Measurements from ENCODE around the gene NKX2-3. TPM values are rescaled to one million over a fixed set of nuclear protein-coding genes. Genes with fewer than 3 reads are reported as not detected.

Gene NKX2-3
- total RNA-seq (0.05 TPM), polyA plus RNA-seq (0.09 TPM)
- long read RNA-seq, donor 1 = 0 reads
- long read RNA-seq, donor 2 = 0 reads
- long read RNA-seq, donor 3 = 0 reads
- long read RNA-seq, donor 4 = 0 reads
- long read RNA-seq, donor 5 = 0 reads
- long read RNA-seq, donor 6 = 0 reads
- long read RNA-seq, donor 7 = 0 reads
- long read RNA-seq, donor 8 = 0 reads
- long read RNA-seq, donor 9 = 0 reads
- long read RNA-seq, donor 10 = 0 reads

- peaks cover 2 to 10% of the 10 kb centered on the region in 2 donors for H3K9me3 ChIP-seq (ENCODE audit: control insufficient read depth in 2 of 2, insufficient read depth in 1 of 2, low read length in 1 of 2)
- H3K4me3 ChIP-seq (ENCODE audit: low read length in 2 of 2) = peak within 1 kb of the TSS in 1 of 2 donors; percentile 42
- no peak within 1 kb of the TSS for H3K27ac ChIP-seq (ENCODE audit: low read depth in 1 of 2, low read length in 1 of 2)
- no peaks in the 10 kb centered on the region for H3K36me3 ChIP-seq (ENCODE audit: control insufficient read depth in 2 of 2, insufficient read depth in 2 of 2, low read length in 1 of 2)
- peaks cover 89 to 98% of the 10 kb centered on the region in 2 donors for H3K27me3 ChIP-seq (ENCODE audit: control insufficient read depth in 2 of 2, insufficient read depth in 1 of 2, low read length in 1 of 2)
- DNase-seq (ENCODE audit: low read depth in 6 of 9, low spot score in 9 of 9) = peak in 7 of 9 donors; percentile 11 to 69 (median 42)
- peaks cover 0 to 11% of the 10 kb centered on the region in 2 donors for H3K4me1 ChIP-seq (ENCODE audit: control insufficient read depth in 2 of 2, insufficient read depth in 2 of 2, low read length in 2 of 2)
- 2% methylated on average over 51 of the region's 51 CpGs for WGBS
These were observed at the start of gene NKX2-3 for GRCh38 chr10:99532687-99533495. Gene NKX2-3 (plus strand): TSS chr10:99532942. CDS start chr10:99533132, 190 bp downstream.

GRCh38 chr10:99484626-99485581 lies 47.8 kb upstream of the NKX2-3 start:
- H3K27ac ChIP-seq (ENCODE audit: low read depth in 1 of 2, low read length in 1 of 2) = no peak overlapping the region
- WGBS = 83% methylated on average over 27 of the region's 27 CpGs
- DNase-seq (ENCODE audit: low read depth in 6 of 9, low spot score in 9 of 9) = no peak
- H3K4me3 ChIP-seq (ENCODE audit: low read length in 2 of 2) = no peak overlapping the region
- H3K27me3 ChIP-seq (ENCODE audit: control insufficient read depth in 2 of 2, insufficient read depth in 1 of 2, low read length in 1 of 2) = peaks cover 0 to 12% of the 10 kb centered on the region in 2 donors
- H3K36me3 ChIP-seq (ENCODE audit: control insufficient read depth in 2 of 2, insufficient read depth in 2 of 2, low read length in 1 of 2) = no peaks in the 10 kb centered on the region
- H3K9me3 ChIP-seq (ENCODE audit: control insufficient read depth in 2 of 2, insufficient read depth in 1 of 2, low read length in 1 of 2) = no peaks in the 10 kb centered on the region
- no peaks in the 10 kb centered on the region for H3K4me1 ChIP-seq (ENCODE audit: control insufficient read depth in 2 of 2, insufficient read depth in 2 of 2, low read length in 2 of 2)

- WGBS = 83% methylated on average over 5 of the region's 5 CpGs
- H3K4me3 ChIP-seq (ENCODE audit: low read length in 2 of 2) = no peak overlapping the region
- no peaks in the 10 kb centered on the region for H3K9me3 ChIP-seq (ENCODE audit: control insufficient read depth in 2 of 2, insufficient read depth in 1 of 2, low read length in 1 of 2)
- no peak overlapping the region for H3K27ac ChIP-seq (ENCODE audit: low read depth in 1 of 2, low read length in 1 of 2)
- H3K4me1 ChIP-seq (ENCODE audit: control insufficient read depth in 2 of 2, insufficient read depth in 2 of 2, low read length in 2 of 2) = no peaks in the 10 kb centered on the region
- no peaks in the 10 kb centered on the region for H3K36me3 ChIP-seq (ENCODE audit: control insufficient read depth in 2 of 2, insufficient read depth in 2 of 2, low read length in 1 of 2)
- no peak for DNase-seq (ENCODE audit: low read depth in 6 of 9, low spot score in 9 of 9)
- peaks cover 0 to 12% of the 10 kb centered on the region in 2 donors for H3K27me3 ChIP-seq (ENCODE audit: control insufficient read depth in 2 of 2, insufficient read depth in 1 of 2, low read length in 1 of 2)
These were observed 45.5 kb upstream of the NKX2-3 start for GRCh38 chr10:99487125-99487807.

DNA sequence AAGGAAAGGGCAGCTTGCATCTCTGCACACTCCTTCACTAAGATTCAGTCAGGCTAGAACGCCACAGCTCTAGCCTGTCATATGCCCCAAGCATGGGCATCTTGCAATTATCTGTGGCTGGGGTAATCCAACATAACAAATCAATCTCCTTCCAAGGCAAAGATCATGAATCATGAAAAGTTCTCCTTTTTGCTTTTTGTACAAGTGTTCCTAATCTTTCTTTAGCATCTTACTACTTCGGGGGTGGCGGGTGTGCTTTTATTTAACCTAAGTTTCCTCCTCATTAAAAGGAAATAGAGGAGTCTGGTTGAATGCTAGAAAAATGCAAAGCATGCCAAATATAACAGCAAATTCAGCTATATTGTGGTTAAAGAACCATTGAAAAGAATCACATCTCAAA lies 43.5 kb upstream of the NKX2-3 start:
- no peak for DNase-seq (ENCODE audit: low read depth in 6 of 9, low spot score in 9 of 9)
- H3K27me3 ChIP-seq (ENCODE audit: control insufficient read depth in 2 of 2, insufficient read depth in 1 of 2, low read length in 1 of 2) = peaks cover 0 to 12% of the 10 kb centered on the region in 2 donors
- no peaks in the 10 kb centered on the region for H3K4me1 ChIP-seq (ENCODE audit: control insufficient read depth in 2 of 2, insufficient read depth in 2 of 2, low read length in 2 of 2)
- no peak overlapping the region for H3K4me3 ChIP-seq (ENCODE audit: low read length in 2 of 2)
- H3K36me3 ChIP-seq (ENCODE audit: control insufficient read depth in 2 of 2, insufficient read depth in 2 of 2, low read length in 1 of 2) = no peaks in the 10 kb centered on the region
- no peak overlapping the region for H3K27ac ChIP-seq (ENCODE audit: low read depth in 1 of 2, low read length in 1 of 2)
- no peaks in the 10 kb centered on the region for H3K9me3 ChIP-seq (ENCODE audit: control insufficient read depth in 2 of 2, insufficient read depth in 1 of 2, low read length in 1 of 2)
- WGBS = 30% methylated on average over 3 of the region's 3 CpGs

DNA sequence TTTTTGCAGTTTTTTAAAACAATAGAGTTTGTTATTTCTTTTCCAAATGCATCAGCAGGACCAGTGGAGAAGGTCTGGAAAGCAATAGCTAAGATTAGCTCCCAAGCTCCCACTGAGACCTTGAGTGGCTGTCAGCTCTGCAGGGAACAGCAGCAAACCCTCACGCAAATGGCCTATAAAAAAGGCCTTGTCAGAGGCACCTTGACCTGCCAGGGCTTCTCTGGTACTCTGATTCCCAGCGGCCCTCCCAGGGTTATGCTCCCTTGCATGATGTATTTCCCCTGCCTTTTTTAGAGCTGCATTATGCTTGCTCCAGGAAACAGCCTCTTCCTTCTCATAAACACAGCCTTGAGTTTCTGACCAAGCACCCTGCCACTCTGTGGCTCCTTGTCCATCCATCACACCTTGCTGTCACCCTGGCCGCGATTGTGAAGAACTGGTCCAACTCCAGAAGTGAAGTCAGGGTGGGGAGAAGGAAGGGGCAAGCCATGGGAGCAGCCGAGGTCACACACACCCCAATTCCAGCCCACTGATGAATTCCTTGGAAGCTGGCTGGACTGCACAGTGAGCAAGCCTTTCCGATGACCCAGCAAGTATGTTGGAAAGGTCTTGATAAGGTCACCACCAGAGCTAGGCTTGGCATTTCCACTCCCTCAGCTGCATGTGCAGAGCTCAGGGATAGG lies 35.3 kb upstream of the NKX2-3 start:
- Histone ChIP-seq H3K27me3 (ENCODE audit: control insufficient read depth in 2 of 2, insufficient read depth in 1 of 2, low read length in 1 of 2) (peaks cover 2% of the 10 kb centered on the region in 2 donors), H3K4me1 (ENCODE audit: control insufficient read depth in 2 of 2, insufficient read depth in 2 of 2, low read length in 2 of 2) (no peaks in the 10 kb centered on the region), H3K27ac (ENCODE audit: low read depth in 1 of 2, low read length in 1 of 2) (no peak overlapping the region), H3K9me3 (ENCODE audit: control insufficient read depth in 2 of 2, insufficient read depth in 1 of 2, low read length in 1 of 2) (no peaks in the 10 kb centered on the region), H3K36me3 (ENCODE audit: control insufficient read depth in 2 of 2, insufficient read depth in 2 of 2, low read length in 1 of 2) (no peaks in the 10 kb centered on the region), H3K4me3 (ENCODE audit: low read length in 2 of 2) (no peak overlapping the region)
- no peak for DNase-seq (ENCODE audit: low read depth in 6 of 9, low spot score in 9 of 9)
- WGBS = 62% methylated on average over 6 of the region's 6 CpGs

- H3K27me3 ChIP-seq (ENCODE audit: control insufficient read depth in 2 of 2, insufficient read depth in 1 of 2, low read length in 1 of 2) = no peaks in the 10 kb centered on the region
- no peak for DNase-seq (ENCODE audit: low read depth in 6 of 9, low spot score in 9 of 9)
- no peaks in the 10 kb centered on the region for H3K9me3 ChIP-seq (ENCODE audit: control insufficient read depth in 2 of 2, insufficient read depth in 1 of 2, low read length in 1 of 2)
- H3K36me3 ChIP-seq (ENCODE audit: control insufficient read depth in 2 of 2, insufficient read depth in 2 of 2, low read length in 1 of 2) = no peaks in the 10 kb centered on the region
- no peak overlapping the region for H3K27ac ChIP-seq (ENCODE audit: low read depth in 1 of 2, low read length in 1 of 2)
- no peaks in the 10 kb centered on the region for H3K4me1 ChIP-seq (ENCODE audit: control insufficient read depth in 2 of 2, insufficient read depth in 2 of 2, low read length in 2 of 2)
- WGBS = 95% methylated on average over 1 of the region's 1 CpG
- no peak overlapping the region for H3K4me3 ChIP-seq (ENCODE audit: low read length in 2 of 2)
These were observed 26.3 kb upstream of the NKX2-3 start for GRCh38 chr10:99506416-99506815.

DNA sequence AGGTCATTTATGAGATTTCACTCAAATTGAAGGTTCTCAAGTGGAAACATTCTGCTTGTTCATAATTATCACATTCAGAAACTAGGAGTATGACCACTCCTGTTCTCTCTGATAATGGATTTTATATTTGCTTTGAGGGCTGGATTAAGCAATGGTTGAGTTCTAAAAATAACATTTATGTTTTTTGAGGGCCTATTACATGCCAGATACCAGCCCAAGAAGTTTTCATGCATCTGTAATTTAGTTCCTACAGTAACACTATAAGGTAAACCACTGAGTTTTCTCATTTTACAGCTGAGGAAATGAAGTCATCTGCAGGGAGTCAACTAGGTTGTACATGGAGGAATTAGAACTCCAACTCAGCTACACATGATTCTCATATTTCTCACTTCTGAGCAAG lies 25.5 kb upstream of the NKX2-3 start:
- H3K36me3 ChIP-seq (ENCODE audit: control insufficient read depth in 2 of 2, insufficient read depth in 2 of 2, low read length in 1 of 2) = no peaks in the 10 kb centered on the region
- H3K4me3 ChIP-seq (ENCODE audit: low read length in 2 of 2) = no peak overlapping the region
- H3K27ac ChIP-seq (ENCODE audit: low read depth in 1 of 2, low read length in 1 of 2) = no peak overlapping the region
- no peaks in the 10 kb centered on the region for H3K9me3 ChIP-seq (ENCODE audit: control insufficient read depth in 2 of 2, insufficient read depth in 1 of 2, low read length in 1 of 2)
- no peaks in the 10 kb centered on the region for H3K4me1 ChIP-seq (ENCODE audit: control insufficient read depth in 2 of 2, insufficient read depth in 2 of 2, low read length in 2 of 2)
- H3K27me3 ChIP-seq (ENCODE audit: control insufficient read depth in 2 of 2, insufficient read depth in 1 of 2, low read length in 1 of 2) = no peaks in the 10 kb centered on the region
- no peak for DNase-seq (ENCODE audit: low read depth in 6 of 9, low spot score in 9 of 9)

- no peak for DNase-seq (ENCODE audit: low read depth in 6 of 9, low spot score in 9 of 9)
- Histone ChIP-seq H3K4me3 (ENCODE audit: low read length in 2 of 2) (no peak overlapping the region), H3K4me1 (ENCODE audit: control insufficient read depth in 2 of 2, insufficient read depth in 2 of 2, low read length in 2 of 2) (no peaks in the 10 kb centered on the region), H3K27me3 (ENCODE audit: control insufficient read depth in 2 of 2, insufficient read depth in 1 of 2, low read length in 1 of 2) (peaks cover 0 to 2% of the 10 kb centered on the region in 2 donors), H3K27ac (ENCODE audit: low read depth in 1 of 2, low read length in 1 of 2) (no peak overlapping the region), H3K36me3 (ENCODE audit: control insufficient read depth in 2 of 2, insufficient read depth in 2 of 2, low read length in 1 of 2) (no peaks in the 10 kb centered on the region), H3K9me3 (ENCODE audit: control insufficient read depth in 2 of 2, insufficient read depth in 1 of 2, low read length in 1 of 2) (no peaks in the 10 kb centered on the region)
These were observed 19.7 kb upstream of the NKX2-3 start for GRCh38 chr10:99513061-99513460.

Data from thymus (tissue), 14 donors.